Activated T-helper 17 cell treated with anti-CD3 and anti-CD28 coated beads, Interleukin-2, amount 50 U/mL, for 72 hours (primary cell): Measurements from ENCODE around the gene PTGER1. TPM values are rescaled to one million over a fixed set of nuclear protein-coding genes. Genes with fewer than 3 reads are reported as not detected.

Experiments
- ATAC-seq: fragments of 150-1000 bp; cut with Tn5 transposase; replicated peaks from 2 replicates; pipeline ENCODE4 v1.10.0; 2021; ENCODE audit warnings: mild to moderate bottlenecking, moderate library complexity
- H3K27ac Mint-ChIP-seq: one replicate; pipeline ENCODE4 v1.8.0; 2022; ENCODE audit warnings: mixed read lengths
- H3K27me3 Mint-ChIP-seq: one replicate; pipeline ENCODE4 v1.8.0; 2022; ENCODE audit warnings: mixed read lengths
- H3K36me3 Mint-ChIP-seq: one replicate; pipeline ENCODE4 v1.8.0; 2022; ENCODE audit warnings: low read depth, mild to moderate bottlenecking, mixed read lengths
- H3K4me1 Mint-ChIP-seq: one replicate; pipeline ENCODE4 v1.8.0; 2022; ENCODE audit warnings: mixed read lengths
- H3K4me3 Mint-ChIP-seq: one replicate; pipeline ENCODE4 v1.8.0; 2022; ENCODE audit warnings: mild to moderate bottlenecking, mixed read lengths
- H3K9me3 Mint-ChIP-seq: one replicate; pipeline ENCODE4 v1.8.0; 2022; ENCODE audit warnings: mixed read lengths
- total RNA-seq, 2 donors: library from RNA; stranded (reverse); gene quantifications; one replicate each; pipeline ENCODE4 v1.2.3, GENCODE V29; 2022

The PTGER1 gene
- total RNA-seq, 2 donors from 2014 or later: 0.17 TPM; not detected in 1

DNA sequence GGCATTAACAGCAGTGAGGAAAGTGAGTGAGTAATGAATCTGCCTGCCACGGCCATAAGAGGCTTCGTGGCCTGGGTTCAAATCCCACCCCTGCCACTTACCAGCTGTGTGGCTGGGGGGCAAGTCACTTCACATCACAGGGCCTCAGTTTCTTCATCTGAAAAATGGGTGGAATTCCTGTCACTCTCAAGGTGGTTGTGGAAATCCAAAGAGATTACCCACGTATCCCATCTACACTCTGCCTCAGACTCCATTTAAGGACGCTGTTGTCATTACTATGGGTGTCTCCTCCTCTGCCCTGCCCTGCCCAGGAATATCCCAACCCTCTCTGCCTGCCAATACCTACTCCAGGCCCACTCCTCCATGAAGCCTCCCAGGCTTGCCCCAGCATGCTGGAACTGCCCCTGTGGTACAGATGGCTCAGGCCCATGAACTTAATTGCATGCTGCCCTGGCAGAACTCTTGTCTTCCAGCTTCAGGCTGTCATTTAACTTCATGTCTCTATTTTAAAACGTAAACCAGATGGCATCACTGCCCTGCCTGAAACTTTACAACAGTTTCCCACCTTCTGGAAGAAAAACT, 17.7 kb upstream of the PTGER1 start:
- Mint-ChIP-seq H3K9me3 (no peaks in the 10 kb centered on the region), H3K27me3 (no peaks in the 10 kb centered on the region), H3K36me3 (peaks cover 34% of the 10 kb centered on the region), H3K4me1 (peaks cover 13% of the 10 kb centered on the region), H3K4me3 (no peak overlapping the region), H3K27ac (peak overlapping the region; percentile 61)
- no peak for ATAC-seq

DNA sequence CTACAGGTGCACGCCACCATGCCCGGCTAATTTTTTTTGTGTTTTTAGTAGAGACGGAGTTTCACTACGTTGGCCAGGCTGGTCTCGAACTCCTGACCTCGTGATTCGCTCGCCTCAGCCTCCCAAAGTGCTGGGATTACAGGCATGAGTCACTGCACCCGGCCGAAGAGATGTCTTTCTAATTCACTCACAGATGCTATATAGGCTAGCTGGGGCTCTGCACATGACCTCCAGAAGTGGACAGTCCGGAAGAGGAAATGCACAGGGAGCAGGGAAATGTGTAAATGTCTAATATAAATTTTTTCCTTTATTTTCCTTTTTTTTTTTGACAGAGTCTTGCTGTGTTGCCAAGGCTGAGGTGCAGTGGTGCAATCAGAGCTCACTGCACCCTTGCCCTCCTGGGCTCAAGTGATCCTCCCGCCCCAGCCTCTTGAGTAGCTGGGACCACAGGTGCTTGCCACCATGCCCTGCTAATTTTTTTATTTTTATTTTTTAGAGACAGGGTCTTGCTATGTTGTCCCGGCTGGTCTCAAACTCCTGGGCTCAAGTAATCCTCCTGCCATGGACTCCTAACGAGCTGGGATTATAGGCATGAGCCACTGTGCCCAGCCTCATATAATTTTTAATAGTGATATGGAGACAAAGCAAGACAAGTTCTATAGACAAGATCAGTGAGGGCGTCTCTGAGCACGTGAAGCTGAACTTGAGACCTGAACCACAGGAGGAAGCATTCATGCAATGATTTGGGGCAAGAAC, 12.4 kb upstream of the PTGER1 start:
- peaks cover 29% of the 10 kb centered on the region for H3K36me3 Mint-ChIP-seq
- H3K27me3 Mint-ChIP-seq: no peaks in the 10 kb centered on the region
- H3K27ac Mint-ChIP-seq: no peak overlapping the region
- no peak for ATAC-seq
- no peaks in the 10 kb centered on the region for H3K9me3 Mint-ChIP-seq
- no peak overlapping the region for H3K4me3 Mint-ChIP-seq
- peaks cover 5% of the 10 kb centered on the region for H3K4me1 Mint-ChIP-seq

DNA sequence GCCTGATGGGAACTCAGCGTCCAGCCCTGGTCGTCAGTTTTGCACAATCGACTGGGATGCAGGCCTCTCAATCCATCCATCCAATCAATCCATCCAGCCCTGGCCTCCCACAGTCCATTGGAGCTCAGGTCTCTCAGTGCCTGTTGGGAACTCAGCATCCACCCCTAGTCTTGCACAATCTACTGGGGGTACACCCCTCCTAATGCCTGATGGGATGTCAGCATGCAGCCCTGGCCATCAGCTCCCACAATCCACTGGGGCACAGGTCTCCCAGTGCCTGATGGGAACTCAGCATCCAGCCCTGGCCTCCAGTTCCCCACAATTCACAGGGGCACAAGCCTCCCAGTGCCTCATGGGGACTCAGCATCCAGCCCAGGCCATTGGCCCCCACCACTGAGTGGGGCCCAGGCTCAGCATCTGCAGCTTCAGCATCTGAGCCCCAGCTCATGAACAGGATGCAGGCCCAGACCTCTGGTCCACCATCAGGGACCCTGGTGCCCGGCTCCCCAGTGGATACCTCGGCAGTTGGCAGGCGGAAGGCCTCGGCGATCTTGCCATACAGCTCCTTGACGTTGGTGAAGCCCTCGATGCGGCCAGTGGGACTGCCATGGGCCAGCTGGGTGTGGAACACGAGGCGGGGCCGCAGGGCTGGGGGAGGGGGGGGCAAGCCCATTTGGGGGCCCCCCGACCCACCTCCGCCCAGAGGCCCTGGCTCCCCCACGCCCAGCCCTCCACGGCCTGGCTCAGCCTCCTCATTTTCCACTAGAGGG, 7.2 kb upstream of the PTGER1 start:
- no peak for ATAC-seq
- H3K36me3 Mint-ChIP-seq: peaks cover 14% of the 10 kb centered on the region
- H3K27ac Mint-ChIP-seq: no peak overlapping the region
- peaks cover 5% of the 10 kb centered on the region for H3K4me1 Mint-ChIP-seq
- no peak overlapping the region for H3K4me3 Mint-ChIP-seq
- no peaks in the 10 kb centered on the region for H3K27me3 Mint-ChIP-seq
- no peaks in the 10 kb centered on the region for H3K9me3 Mint-ChIP-seq

DNA sequence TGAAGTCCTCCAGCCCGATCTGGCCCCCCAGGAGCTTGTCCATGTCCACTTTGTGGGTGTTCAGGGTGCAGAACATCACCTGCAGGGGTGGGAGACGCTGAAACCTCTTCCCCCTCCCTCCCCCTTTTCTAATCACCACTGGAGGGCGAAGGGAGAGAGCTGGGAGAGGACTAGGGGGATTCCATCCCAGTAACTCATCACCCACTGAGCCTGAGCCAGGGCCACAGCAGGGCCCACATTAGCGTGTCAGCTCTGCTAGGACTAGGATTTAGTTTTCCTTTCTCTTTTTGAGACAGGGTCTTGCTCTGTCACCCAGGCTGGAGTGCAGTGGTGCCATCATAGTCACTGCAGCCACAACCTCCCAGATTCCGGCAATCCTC, 5.5 kb upstream of the PTGER1 start:
- Mint-ChIP-seq H3K36me3 (peaks cover 14% of the 10 kb centered on the region), H3K27ac (no peak overlapping the region), H3K9me3 (no peaks in the 10 kb centered on the region), H3K4me1 (peaks cover 9% of the 10 kb centered on the region), H3K4me3 (peak overlapping the region; percentile 28), H3K27me3 (no peaks in the 10 kb centered on the region)
- no peak for ATAC-seq

DNA sequence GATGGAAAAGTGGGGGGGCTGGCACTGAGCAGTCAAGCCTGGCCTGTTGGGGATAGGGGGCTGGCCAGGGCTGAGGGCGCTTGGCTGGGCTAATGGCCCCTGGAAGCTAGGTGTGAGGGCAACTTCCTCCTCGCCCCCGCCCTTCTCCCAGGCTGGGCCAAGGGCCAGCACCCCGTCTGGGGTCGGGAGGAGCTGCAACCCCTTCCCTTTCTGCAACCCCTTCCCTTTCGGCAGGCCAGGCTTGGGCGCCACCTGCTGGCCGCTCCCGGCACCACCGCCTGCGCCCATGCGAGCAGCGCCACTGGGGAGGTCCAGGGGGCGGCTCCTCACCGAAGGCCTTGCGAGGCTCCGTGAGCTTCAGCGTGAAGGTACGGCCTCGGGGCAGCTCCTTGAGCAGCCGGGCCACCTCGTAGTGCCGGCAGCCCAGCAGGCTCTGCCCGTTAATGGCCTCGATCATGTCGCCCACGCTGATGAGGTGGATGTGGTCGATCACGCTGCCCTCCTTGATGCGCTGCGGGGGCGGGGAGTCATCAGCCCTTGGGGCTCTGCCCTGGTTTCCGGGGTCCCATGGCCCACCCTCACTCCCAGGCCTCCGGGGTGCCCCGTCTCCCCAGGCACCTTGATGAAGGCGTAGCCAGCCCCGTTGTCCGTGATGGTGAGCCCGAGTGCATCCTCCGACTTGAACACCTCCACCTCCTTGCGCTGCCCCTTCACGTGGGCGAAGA, 5.0 kb upstream of the PTGER1 start:
- Mint-ChIP-seq H3K9me3 (no peaks in the 10 kb centered on the region), H3K4me3 (peak overlapping the region; percentile 28), H3K27ac (no peak overlapping the region), H3K36me3 (peaks cover 14% of the 10 kb centered on the region), H3K4me1 (peaks cover 12% of the 10 kb centered on the region), H3K27me3 (no peaks in the 10 kb centered on the region)
- ATAC-seq: peak; percentile 72

DNA sequence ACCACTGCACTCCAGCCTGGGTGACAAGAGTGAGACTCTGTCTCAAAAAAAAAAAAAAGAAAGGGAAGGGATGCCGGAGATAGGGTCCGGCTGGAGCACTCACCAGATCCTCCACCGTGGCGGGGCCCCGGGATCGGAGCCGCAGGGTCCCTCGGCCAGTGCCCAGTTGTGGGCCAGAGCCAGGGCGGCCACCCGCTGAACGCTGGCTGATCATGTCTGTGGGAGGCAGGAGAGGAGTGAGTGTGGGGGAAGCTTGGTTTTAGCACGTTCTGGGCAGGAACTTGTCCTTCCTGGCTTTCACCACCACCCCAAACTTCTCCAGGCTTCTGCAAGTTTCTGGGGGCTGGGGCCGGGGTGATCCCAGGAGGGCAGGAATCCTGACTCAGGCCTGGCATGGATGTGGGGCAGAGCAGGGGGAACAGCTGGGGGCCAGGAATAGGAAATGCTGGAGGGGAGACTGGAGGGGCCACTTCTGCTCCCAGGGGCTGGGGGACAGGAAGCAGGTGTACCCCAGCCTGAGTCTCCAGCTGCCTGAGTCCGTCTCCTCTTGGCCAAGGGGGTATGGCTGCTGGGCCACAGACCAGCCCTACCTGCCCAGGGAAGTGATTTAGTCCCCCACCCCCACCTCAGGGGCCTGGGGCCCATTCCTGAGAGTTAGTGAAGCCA, 4.3 kb upstream of the PTGER1 start:
- peaks cover 17% of the 10 kb centered on the region for H3K4me1 Mint-ChIP-seq
- H3K27me3 Mint-ChIP-seq: peaks cover 5% of the 10 kb centered on the region
- H3K27ac Mint-ChIP-seq: no peak overlapping the region
- peaks cover 14% of the 10 kb centered on the region for H3K36me3 Mint-ChIP-seq
- H3K9me3 Mint-ChIP-seq: no peaks in the 10 kb centered on the region
- no peak for ATAC-seq
- H3K4me3 Mint-ChIP-seq: no peak overlapping the region

DNA sequence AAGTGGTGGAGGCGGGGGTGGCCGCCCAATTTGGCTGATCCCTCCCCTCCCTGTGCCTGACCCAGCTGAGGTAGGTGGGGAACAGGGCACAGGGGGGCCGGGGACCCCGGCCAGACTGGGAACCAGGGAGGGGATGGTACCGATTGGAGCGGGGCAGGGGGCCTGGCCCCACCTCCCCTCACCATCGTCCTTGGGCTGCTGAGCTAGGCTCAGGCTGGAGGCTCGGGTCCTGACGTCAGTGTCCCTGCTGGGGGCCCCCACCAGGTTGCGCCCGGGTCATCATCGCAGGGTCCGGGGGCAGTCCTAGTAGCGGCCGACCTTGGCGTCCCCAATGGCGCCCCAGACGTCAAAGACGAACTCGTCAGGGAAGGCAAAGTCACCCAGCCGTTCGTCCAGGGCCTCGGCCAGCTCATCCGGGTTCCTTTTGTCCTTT, 3.0 kb upstream of the PTGER1 start:
- no peak overlapping the region for H3K4me3 Mint-ChIP-seq
- H3K27me3 Mint-ChIP-seq: peaks cover 9% of the 10 kb centered on the region
- no peaks in the 10 kb centered on the region for H3K9me3 Mint-ChIP-seq
- H3K36me3 Mint-ChIP-seq: peaks cover 16% of the 10 kb centered on the region
- no peak overlapping the region for H3K27ac Mint-ChIP-seq
- peaks cover 19% of the 10 kb centered on the region for H3K4me1 Mint-ChIP-seq
- ATAC-seq: no peak

DNA sequence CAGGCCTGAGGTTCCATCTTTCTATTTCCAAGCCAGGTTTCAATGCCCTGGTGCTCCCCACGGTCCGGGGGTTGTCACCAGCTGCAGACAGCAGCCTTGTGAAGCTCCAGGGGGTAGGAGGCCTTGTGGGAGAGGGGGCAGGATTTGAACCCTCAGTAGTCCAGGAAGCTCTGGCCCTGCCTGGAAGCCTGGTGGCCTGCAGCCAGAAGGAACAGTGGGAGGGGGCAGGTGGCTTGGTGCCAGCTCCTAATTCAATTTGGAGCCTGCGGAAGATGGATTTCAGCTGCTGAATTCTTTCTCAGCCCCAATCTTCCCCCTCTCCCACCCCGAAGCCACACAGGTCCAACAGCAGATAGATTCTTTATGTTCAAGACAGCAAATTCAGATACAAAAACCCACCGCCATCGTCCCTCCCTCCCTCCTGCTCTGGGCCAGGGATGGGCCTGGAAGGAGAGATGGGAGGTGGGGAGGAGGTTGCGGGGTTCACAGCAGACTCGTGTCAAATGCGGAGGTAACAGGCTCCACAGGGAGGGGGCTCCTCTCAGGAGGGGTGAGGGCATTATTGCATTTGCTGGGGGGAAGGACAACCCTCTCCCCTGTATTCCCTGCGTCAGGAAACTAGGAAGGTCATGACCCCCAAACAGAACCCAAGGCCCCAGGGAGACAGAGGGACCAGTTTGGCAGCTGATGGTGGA, 2.4 kb upstream of the PTGER1 start:
- no peaks in the 10 kb centered on the region for H3K9me3 Mint-ChIP-seq
- no peak overlapping the region for H3K27ac Mint-ChIP-seq
- peaks cover 20% of the 10 kb centered on the region for H3K36me3 Mint-ChIP-seq
- H3K4me3 Mint-ChIP-seq: no peak overlapping the region
- peaks cover 15% of the 10 kb centered on the region for H3K27me3 Mint-ChIP-seq
- peaks cover 19% of the 10 kb centered on the region for H3K4me1 Mint-ChIP-seq
- no peak for ATAC-seq

DNA sequence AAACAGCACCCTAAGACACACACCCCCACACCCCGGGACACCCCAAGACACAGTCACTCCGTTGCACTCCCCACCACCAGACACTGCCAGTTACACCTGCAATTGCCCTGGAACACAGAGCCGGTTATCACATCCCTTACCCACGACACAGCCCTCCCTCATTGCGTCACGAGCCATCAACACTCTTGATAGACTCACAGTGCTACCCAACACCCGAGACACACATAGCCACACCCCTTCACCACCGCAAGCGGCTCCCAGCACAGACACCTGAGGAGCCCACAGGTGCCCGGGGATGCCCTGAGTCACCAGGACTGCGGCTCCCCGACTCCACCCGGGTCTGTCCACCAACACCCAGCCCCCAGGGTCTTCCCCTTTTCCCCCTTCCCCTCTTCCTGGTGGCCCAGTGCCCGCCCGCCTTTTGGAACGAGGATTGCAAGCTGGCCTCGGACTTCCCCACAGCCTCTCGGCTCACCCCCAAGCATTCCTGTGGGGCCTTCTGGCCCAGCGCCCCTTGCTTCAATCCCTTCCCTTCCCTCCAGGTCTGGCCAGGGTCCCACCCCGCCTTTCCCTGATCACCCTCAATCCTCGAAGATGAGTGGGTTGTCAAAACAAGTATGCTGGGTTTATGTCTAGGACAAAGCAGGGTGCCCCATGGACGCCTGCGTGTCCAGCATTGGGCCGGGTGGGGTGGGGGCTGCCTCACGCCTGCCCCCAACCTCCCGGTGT, 1.7 kb upstream of the PTGER1 start:
- no peak overlapping the region for H3K4me3 Mint-ChIP-seq
- ATAC-seq: no peak
- peaks cover 22% of the 10 kb centered on the region for H3K36me3 Mint-ChIP-seq
- peaks cover 19% of the 10 kb centered on the region for H3K4me1 Mint-ChIP-seq
- no peak overlapping the region for H3K27ac Mint-ChIP-seq
- peaks cover 15% of the 10 kb centered on the region for H3K27me3 Mint-ChIP-seq
- H3K9me3 Mint-ChIP-seq: no peaks in the 10 kb centered on the region

DNA sequence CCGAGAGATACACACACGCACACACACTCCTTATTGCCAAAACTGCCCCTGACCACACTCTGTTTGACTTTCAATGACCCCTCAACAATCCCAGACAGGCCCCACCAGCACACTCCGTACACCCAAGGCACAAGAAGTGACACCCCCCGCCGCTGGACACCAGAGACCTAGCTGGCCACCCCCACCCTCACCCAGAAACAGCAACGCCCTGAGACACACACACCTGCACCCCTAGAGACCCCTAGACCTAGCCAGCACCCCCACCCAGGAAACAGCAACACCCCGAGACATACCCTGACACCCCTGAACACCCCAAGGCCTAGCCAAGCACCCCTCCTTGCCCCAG, 1.1 kb upstream of the PTGER1 start:
- Mint-ChIP-seq H3K4me1 (peaks cover 19% of the 10 kb centered on the region), H3K4me3 (peak overlapping the region; percentile 39), H3K9me3 (no peaks in the 10 kb centered on the region), H3K36me3 (peaks cover 27% of the 10 kb centered on the region), H3K27me3 (peaks cover 15% of the 10 kb centered on the region), H3K27ac (peak overlapping the region; percentile 43)
- no peak for ATAC-seq

DNA sequence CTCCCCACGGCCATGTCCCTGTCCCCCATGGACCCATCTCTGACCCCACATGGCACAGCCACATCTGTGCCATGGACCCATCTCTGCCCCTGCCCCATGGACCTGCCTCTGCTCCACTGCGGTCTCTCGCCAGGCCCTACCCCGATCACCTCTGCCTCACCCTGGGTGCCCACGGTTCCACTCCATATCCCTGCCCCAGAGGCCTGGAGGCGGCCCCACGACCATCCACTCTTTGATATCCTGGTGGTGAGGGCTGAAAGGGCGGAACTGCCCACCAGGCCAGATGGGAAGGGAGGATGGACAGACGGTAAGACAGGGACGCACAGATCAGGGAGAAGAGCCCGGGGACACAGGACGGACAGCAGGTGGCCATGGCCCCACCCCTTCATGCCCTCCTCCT, 327 bp downstream of the PTGER1 start:
- H3K9me3 Mint-ChIP-seq: no peaks in the 10 kb centered on the region
- peaks cover 19% of the 10 kb centered on the region for H3K4me1 Mint-ChIP-seq
- H3K4me3 Mint-ChIP-seq: no peak overlapping the region
- peaks cover 15% of the 10 kb centered on the region for H3K27me3 Mint-ChIP-seq
- H3K27ac Mint-ChIP-seq: no peak overlapping the region
- ATAC-seq: no peak
- peaks cover 41% of the 10 kb centered on the region for H3K36me3 Mint-ChIP-seq

DNA sequence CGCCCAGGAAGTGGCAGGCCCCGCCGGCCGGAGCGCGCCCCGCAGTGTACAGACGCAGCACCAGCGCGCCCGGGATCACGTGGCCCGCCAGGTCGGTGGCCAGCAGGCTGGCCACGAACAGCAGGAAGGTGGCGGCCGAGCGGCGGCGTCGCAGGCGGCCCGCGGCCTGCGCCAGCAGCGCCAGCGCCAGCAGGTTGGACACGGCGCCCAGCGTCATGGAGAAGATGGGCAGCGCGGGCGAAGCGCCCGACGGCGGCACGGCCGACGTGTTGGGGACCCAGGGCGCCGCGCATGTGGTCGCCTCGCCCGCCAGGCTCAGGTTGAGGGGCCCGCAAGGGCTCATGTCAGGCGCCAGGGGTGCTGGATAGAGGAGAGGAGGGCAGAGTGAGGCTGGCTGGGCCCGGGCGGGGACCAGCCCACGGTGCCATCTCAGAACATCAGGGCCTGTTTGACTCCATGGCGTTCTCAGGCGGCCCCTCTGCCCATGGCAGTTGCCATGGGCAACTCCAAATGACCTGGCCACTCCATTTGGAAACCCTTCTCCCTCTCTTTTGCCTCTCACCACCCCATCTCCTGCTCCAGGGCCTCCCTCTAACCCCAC, 1.1 kb downstream of the PTGER1 start:
- Mint-ChIP-seq H3K4me3 (no peak overlapping the region), H3K27ac (no peak overlapping the region)

More for the DNA sequence above, 1.1 kb downstream of the PTGER1 start:
- Mint-ChIP-seq H3K9me3 (no peaks in the 10 kb centered on the region), H3K36me3 (peaks cover 47% of the 10 kb centered on the region), H3K27me3 (peaks cover 15% of the 10 kb centered on the region), H3K4me1 (peaks cover 19% of the 10 kb centered on the region)
- ATAC-seq: no peak
